HL-60/S4 treated with retinoic acid at 250 ng/mL for 4 days and 3 days (cell line): ENCODE results near the gene GALNT1.

Source experiments
- in situ Hi-C: fragments of 300-500 bp; cut with MboI; formaldehyde crosslinking; loops from 2 replicates; pipeline ENCODE4 v1.7.0; 2022; ENCODE audit warnings: low sequenced_read_pairs

Gene GALNT1

DNA sequence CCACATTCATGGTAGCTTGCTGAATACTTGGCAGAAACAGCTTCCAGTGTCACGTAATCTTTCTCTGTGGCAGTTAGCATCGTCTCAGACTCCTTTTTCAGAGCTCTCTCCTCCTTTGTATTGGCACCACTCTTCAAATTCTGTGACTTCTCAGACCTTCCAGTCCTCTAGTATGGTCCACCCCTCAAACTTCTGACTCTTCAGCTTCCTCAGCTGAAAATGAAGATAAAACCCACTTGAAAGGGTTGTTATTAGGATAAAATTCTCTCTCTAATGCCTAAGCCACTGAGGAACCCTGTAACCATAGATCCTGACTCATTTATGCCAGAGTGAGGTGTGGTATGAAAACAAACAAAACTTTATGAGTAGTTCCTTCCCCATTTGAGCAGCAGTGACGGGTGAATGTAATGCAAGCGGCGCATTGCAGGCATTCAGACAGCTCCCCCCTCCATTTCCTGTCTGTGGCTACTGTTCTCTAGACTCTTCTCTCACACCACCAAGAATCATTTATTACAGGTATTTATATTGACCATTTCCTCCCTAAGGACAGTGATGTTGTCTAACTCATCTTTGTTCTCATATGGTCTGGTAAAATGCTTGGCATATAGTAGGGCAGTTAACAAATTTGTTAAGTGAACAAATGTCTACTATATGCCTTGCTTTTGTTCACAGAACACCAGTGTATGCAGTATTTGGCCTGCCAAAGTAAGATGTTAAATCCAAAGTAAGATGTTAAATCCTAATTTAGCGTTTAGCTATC, 35.3 kb downstream of the GALNT1 start:
- in situ Hi-C loops = no loop called here

DNA sequence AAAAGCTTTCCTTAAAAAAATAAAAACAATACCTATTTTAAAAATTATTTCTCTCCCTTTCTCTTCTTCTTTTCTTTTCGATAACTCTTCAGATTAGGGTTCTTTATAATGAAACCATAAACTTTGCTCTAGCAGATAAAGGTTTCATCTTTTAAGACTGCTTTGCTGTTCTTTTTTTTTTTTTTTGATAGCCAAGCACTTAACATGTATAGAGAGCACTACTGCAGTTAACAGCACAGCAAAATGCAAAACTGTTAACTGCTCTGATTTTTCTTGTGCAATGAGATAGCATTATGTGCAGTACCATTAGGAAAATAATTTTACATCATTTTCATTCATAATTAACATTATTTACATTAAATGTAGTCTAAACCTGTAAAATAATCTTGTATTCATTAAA, 36.3 kb downstream of the GALNT1 start:
- in situ Hi-C loops = no loop called here

DNA sequence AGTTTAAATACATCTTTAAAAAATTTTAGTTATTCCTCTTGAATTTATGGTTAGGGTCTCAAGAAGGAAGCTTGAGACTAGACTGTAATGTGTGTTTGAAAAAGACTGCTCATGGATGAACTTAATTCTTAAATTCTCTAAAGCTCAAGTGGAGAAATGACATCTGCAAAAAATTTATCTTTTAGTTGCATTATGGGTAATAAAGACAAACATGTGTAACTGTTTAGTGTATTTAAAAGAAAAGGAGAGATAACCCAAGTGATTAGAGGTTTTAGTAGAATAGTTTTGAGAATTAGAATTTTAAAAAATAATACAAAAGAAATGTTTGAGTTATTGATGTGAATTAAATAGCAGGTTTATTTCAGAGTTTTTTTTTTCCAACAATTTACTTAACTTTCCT, 36.7 kb downstream of the GALNT1 start:
- in situ Hi-C loops = no loop called here

DNA sequence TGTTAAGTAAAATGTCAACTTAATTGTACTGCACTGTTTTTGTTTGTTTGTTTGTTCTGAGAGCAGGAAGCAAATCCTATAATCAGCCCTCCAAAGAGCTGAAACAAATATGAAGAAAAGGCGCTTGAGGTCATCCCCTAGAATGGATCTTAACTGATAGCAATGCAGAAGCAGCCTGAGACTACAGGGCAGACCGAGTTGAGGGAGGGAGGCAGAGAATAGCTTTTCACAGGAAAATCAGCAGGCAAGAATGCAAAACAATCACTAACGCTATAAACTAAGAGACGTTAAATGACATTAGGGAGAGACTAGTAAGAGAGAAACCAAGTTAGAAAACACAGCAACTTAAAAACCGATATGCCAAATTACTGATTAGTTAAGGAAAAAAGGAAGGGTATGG, 37.2 kb downstream of the GALNT1 start:
- in situ Hi-C loops = no loop called here

DNA sequence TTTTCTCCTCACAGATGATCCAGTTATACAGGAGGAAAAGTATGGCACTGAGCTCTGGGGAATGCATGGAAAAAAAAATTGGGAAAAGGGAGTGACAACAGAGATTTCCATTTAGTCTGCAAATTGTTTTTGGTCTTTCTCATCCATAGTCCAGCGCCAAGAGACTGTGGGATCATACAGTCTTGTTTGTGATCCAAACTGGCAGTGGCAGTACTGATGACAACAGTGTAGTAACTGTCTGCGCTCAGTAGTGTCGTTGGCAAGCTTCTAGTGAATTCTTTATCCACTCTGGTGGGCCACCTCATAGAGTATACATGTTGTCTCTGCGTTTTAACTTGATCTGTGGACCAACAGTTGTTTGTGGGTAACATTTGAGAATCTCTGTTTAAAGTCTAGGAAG, 37.9 kb downstream of the GALNT1 start:
- in situ Hi-C loops = no loop called here

DNA sequence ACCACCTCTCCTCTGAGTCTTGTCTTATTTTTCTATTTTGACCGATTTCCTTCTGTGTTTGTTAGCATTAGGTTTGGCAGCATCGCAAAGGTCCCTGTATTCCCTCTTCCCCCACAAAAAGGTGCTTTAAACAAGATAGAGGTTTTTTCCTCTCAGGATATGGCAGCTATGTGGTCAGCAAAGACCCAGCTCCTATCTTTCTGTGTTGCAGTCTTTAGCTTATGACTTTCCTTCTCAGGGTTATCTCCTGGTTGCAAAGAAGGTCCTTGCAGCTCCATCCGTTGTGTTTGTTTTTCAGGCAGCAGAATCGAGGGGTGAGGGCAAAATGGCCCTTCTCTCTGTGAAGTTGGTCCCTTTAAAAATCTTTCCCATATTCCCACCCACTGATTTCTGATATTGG, 38.4 kb downstream of the GALNT1 start:
- in situ Hi-C loops = no loop called here

DNA sequence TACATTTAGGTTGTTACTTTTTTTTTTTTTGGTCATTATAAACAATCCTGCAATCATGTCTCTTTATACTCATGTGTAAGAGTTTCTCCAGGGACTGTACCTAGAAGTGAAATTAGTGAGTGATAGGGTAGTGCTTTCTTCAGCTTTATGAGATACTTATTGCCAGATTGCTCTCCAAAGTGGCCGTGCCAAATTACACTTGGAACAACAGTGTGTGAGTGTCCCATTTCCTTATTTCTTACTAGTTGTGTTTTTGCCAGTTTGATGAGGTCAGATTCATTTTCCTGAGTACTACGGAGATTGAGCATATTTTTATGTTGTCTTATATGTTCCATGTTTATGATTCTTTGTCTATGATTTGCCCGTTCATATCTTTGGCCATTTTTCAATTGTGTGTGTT, 39.2 kb downstream of the GALNT1 start:
- in situ Hi-C loops = no loop called here

DNA sequence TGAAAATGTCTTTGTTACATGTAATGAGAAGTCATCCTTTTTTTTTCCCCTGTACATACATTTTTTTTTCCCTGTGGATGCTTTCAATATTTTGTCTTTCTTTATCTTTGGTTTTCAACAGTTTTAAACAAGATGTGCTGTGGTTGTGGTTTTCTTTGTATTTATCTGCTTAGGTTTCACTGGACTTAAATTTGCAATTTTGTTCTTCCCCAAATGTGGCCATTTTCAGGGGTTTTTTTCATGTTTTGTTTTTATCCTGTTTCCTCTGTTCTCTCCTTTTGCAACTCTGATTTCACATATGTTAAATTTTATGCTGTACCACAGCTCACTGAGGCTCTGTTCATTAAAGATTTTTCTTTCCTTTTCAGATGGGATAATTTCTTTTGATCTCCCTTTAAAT, 41.7 kb downstream of the GALNT1 start:
- in situ Hi-C loops = no loop called here

DNA sequence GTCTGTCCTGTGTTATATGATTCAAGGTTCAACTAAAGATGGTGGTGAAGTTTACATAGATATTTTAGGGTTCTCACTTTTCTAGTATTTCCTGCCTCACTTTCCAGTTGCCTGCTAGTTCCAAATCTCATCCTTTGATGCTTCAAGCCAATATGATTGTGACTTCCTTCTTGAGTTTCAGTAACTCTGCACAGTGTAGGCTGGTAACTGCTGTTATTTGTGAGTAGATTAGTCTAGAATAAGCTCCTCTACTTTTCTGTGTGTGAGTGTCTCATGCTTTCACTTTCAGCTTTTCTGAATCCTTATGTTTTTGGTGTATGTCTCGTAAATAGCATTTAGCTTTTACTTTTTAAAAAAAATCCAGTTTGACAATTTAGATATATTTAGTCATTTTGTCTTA, 42.6 kb downstream of the GALNT1 start:
- in situ Hi-C loops = no loop called here

DNA sequence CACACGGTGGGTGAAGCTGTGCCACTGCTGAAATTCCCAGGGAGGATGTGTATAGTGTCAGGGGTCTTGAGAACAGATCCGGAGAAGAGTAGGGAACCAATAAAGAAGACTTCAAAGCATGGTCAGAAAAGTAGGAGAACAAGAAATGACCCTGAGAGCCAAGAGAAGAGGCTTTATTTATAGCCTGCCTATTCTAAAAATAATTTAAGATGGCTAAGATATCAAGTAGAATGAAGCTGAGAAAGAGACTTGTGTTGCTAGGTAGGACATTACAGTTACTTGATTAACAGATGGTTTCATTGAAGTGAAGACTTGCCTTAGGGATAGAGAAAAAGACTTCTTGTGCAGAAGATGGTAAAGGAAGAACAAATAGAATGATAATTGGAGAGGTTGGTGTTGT, 43.7 kb downstream of the GALNT1 start:
- in situ Hi-C loops = no loop called here

DNA sequence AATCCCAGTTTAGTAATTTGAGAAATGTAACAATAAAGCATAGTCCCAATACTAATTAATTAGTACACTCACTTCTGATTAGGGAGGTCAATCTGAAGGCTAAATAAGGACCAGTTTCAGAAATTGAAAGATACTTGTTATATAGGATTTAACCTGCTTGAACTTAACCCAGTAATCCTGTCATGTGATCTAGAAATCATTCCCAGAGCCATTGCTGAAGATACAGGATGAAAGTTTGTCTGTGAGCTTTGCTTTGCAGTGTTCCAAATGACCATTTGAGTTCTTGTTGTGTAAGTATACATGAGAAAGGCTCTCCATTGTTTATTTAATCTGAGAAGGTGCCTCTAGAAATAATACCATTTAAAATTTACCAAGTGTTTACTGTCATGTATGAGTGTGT, 52.2 kb downstream of the GALNT1 start:
- in situ Hi-C loops = no loop called here

DNA sequence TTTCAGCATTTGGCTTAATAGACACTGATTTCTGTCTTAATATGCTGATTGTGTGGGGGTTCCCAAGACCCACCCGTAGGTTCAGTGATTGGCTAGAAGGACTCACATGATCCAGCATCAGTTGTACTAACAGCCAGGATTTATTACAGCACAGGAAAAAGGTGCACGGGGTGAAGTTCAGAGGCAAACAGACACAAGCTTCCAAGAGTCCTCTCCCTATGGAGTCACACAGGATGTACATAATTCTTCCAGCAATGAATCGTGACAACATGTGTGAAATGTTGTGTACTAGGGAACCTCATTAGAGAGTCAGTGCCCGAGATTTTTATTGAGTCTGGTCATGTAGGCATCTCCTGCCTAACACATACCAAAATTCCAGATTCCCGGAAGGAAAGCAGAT, 52.8 kb downstream of the GALNT1 start:
- in situ Hi-C loops = no loop called here

DNA sequence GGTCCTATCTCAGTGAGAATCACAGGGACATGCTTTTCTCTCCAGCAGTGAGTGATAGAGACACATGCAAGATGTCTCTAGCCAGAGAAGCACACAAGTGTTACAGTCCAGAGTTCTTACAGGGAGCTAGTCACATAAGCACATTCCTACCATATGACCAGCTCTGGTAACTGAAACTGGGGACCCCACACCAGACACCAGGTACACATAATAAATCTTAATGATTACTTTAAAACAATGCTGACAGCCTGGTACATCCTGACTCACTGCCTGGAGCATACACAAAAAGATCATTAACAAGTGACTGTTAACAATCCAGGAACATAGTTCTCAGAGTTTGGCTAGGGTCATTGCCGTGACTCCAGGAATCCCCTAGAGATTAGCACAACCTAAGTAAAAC, 53.6 kb downstream of the GALNT1 start:
- in situ Hi-C loops = no loop called here

DNA sequence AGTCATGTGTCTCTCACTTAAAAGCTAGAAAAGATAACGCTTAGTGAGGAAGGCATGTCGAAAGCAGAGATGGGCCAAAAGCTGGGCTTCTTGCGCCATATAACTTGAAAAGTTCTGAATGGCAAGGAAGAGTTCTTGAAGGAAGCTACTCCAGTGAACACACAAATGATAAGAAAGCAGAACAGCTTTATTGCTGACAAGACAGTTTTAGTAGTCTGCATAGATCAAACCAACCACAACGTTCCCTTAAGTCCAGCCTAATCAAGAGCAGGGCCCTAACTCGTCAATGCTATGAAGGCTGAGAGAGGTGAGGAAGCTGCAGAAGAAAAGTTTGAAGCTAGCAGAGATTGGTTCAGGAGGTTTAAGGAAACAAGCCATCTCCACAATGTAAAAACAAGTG, 55.7 kb downstream of the GALNT1 start:
- in situ Hi-C loops = no loop called here

DNA sequence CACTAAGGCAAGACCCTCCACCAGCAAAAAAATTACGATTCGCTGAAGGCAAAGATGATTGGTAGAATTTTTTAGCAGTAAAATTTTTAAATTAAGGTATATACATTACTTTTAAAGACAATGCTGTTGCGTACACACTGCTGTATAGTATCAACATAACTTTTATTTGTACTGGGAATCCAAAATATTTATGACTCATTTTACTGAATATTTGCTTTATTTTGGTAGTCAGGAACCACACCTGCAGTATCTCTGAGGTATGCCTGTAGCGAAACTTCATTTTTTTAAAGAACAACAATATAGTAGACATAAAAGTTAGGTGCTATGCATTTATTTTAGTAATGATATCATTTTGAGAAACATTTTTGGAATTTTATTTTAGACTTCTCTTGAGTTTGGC, 57.8 kb downstream of the GALNT1 start:
- in situ Hi-C loops = no loop called here

DNA sequence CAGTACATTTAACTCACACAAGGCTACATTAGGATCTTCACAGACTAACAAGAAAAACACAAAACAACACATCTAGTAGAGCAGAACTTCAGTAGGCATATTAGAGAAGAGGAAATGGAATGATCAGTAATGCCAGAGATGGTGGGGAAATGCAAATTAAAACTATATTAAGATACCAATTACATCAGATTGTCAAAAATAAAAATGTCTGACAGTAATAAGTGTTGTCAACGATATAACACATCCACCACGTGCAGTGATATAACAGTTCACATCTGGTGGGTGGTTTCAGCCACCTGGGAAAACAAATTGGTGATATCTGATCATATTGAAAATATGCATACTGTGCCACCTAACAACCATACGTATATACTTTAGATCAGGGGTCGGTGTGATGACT, 59.9 kb downstream of the GALNT1 start:
- in situ Hi-C loops = no loop called here

DNA sequence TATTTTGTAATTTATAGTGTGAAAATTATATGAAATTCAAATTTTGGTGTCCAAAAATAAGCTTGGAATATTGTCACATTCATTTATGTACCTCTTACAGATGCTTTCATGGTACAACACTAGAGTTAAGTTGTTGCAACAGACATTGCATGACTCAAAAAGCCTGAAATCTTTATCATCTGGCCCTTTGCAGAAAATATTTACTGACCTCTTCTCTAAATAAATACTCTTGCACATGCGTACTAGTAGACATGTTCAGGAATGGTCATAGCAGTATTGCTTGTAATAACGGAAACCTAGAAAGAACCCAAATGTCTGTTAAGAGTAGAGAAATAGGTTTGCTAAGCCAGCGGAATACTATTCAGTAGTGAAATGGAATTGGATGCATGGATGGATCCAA, 60.4 kb downstream of the GALNT1 start:
- in situ Hi-C loops = no loop called here

DNA sequence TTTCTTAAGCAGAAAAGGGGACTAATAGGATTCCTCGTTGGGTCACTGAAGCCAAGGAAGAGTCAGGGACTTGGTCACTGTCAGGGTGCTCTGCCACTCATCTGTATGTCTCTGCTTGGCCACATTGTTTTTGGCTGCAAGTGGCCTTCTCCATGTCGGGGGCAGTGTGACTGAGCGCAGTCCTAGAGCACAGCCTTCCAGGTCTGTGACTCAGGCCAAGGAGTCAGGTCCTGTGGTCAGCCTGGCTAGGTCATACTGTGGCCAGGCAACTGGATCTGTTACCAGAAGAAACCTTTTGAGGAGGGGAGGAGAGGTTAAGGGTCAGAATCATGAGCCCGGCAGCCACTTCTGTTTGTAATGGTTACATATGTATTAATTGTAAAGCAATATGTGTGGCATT, 61.3 kb downstream of the GALNT1 start:
- in situ Hi-C loops = no loop called here

DNA sequence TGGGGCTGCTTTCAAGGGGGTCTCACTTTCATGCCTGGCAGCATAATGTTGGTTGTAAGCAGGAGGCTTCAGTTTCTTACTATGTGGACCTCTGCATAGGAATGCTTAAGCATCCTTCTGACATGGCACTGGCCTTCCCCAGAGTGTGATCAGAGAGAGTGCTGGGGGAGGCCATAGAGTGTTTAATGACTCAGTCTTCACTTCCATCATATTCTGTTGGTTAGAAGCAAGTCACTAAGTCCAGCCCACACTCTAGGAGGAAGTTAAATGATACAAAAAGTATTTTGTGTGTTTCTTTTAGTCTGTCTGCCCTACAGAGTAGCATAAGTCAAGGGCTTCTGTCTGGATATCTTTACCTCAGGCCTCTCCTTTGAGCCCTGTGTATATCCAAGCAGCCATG, 64.9 kb downstream of the GALNT1 start:
- in situ Hi-C loops = no loop called here

DNA sequence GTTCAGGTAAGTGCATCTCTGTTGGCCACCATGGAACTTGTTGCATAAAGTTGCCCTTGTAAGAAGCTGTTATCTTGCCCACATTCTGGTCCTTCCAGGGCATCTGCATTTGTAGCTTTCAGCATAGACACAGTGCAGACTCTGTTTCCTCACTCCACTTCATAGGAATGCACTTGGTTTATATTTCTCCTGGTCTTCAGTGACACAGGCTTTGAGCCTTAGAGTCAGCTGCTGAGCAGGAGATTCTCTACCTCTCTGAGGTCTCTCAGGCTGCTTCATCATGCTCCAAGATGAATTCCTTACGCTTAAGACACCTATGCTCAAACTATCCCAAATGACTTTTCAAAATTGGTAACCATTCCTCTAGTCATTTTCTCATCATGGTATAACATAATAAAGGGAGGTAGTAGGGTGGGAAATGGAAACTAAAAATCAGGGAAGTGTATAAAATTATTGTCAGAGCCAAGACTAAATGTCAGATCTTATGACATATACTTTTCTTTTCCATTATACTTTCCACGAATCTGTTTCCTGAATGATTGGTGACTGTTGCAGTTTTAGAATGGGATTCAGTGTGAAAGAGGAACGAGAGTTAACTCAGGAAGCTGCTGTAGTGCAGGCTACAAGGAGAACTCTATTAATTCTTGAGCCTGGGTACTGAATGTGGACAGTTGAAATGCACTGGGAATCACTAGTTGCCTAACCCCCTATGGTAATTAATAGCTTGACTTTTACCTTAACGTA, 72.0 kb downstream of the GALNT1 start:
- in situ Hi-C loops = no loop called here

DNA sequence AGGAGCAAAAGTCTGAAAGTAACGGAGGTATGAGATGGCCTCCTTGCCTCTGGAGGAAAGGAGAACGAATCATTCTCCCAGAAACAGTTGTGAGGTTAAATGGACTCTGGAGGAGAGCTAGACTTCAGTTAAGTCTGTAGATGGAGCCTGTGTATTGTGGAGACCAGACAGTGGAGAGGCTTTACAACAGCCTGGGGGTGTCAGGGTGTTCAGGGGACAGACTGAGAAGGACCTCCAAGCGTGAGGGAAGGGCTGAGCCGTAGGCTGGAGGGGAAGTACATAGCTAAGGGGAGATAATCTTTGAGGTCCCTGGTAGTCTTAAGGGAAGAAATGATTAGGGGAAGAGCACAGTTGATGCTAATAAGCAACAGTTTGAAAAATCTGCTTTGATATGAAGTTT, 76.6 kb downstream of the GALNT1 start:
- in situ Hi-C loops = no loop called here

DNA sequence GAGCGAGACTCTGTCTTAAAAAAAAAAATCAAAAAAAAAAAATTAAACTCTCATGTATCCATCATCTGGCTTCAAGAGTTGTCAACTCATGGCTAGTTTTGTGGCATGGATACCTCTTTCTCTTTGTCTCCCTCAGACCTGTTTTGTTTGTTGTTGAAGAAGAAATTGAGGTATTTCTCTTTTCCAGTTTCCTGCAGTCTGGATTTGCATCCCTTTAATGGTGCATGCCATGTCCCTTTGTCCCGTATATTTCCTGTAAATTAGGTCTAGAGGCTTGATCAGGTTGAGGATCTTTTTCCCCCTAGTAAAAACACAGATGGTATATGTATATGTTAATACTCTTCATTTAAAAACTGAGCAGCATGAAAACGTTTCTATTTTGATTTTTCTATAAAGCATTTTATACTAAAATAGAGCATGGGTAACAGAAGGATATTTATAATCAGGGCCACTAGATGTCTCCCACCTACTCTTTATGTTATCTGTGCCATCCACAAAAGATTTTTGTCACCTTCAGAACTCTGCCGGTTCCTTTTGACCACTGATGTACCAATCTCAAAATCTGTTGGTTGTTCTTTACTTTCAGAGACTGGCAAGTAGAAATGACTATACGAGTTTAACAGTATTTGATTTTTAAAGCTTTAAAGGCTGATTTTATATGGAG, 80.1 kb downstream of the GALNT1 start:
- in situ Hi-C loops = no loop called here
